ENCODE measurements around the gene GPLD1. TPM values are rescaled to one million over a fixed set of nuclear protein-coding genes. Genes with fewer than 3 reads are reported as not detected.

GPLD1 gene
- total and polyA plus RNA-seq, 9 of the 15 experiments (the other 6 are each of a cell fraction or from before 2014, with no cell fraction given) = 0.11 to 1.3 (median 0.82) TPM

GRCh38 chr6:24391208-24391607 lies 98.2 kb downstream of the GPLD1 start:
- ChIA-PET CTCF (ENCODE audit: low intra/inter-chr PET ratio) (no interaction called here), POLR2A (no interaction called here)
- Histone ChIP-seq H3K36me3 (ENCODE audit: control insufficient read depth, insufficient read depth, low read length) (no peaks in the 10 kb centered on the region), H3K9me3 (replicated peaks; ENCODE audit: control insufficient read depth, insufficient read depth, low read depth, low read length) (0 out of 2 replicates have a peak, but pooled peaks cover 2% of the 10 kb centered on the region), H2AFZ (ENCODE audit: low read depth, low read length) (no peak overlapping the region), H3K9me1 (ENCODE audit: control insufficient read depth, insufficient read depth, low read length) (no peaks in the 10 kb centered on the region), H4K20me1 (replicated peaks; ENCODE audit: control insufficient read depth, insufficient read depth, low read length) (no peaks in the 10 kb centered on the region), H3K9ac (ENCODE audit: insufficient read depth in 1 of 2, low read depth in 2 of 2, low read length in 2 of 2) (no peak overlapping the region), H3K4me2 (ENCODE audit: insufficient read depth, low read length) (no peak overlapping the region), H3K4me1 (replicated peaks in 1 of 2; ENCODE audit: control insufficient read depth in 2 of 2, insufficient read depth in 2 of 2, low read length in 2 of 2) (peaks cover 2 to 6% of the 10 kb centered on the region in 2 experiments; a peak in 2 of 5 replicates), H3K27me3 (ENCODE audit: control insufficient read depth in 2 of 2, insufficient read depth in 2 of 2, low read length in 2 of 2) (peaks cover 0 to 5% of the 10 kb centered on the region in 2 experiments; a peak in 1 of 5 replicates), H3K27ac (ENCODE audit: extremely low read depth, low read depth, low read length) (no peak overlapping the region), H3K4me3 (no peak overlapping the region), H3K79me2 (ENCODE audit: control insufficient read depth, insufficient read depth, low read length) (no peaks in the 10 kb centered on the region)
- TF ChIP-seq FOXO4 (CRISPR knock-in tag; IDR thresholded peaks at IDR 0.05) (no peak), GTF2F1 (IDR thresholded peaks at IDR 0.05; ENCODE audit: low read depth, low read length) (no peak), E2F3 (CRISPR knock-in tag; IDR thresholded peaks at IDR 0.05) (no peak), ARID3B (CRISPR knock-in tag; IDR thresholded peaks at IDR 0.05; ENCODE audit: borderline replicate concordance) (no peak), ZNF133 (CRISPR knock-in tag; IDR thresholded peaks at IDR 0.05) (no peak), THRA (IDR thresholded peaks at IDR 0.05) (no peak), TGIF2 (CRISPR knock-in tag; IDR thresholded peaks at IDR 0.05) (no peak), ZBTB33 (CRISPR knock-in tag; IDR thresholded peaks at IDR 0.05) (no peak), BHLHE40 (IDR thresholded peaks at IDR 0.05; ENCODE audit: low read length) (no peak), NRF1 (conservative IDR thresholded peaks at IDR 0.05 in 1 of 2, IDR thresholded peaks at IDR 0.05 in 1 of 2) (no peak), EHMT2 (IDR thresholded peaks at IDR 0.05) (no peak)
- BruUV-seq (replicated peaks) = no TSS peak
- in situ Hi-C loops (cut with MboI) (no loop called here), intact Hi-C loops (cut with micrococcal nuclease) (no loop called here)
- DNase-seq (ENCODE audit: extremely low read depth in 1 of 4, low spot score in 3 of 4) (no peak), ATAC-seq (no peak), FAIRE-seq (no peak)
- whole genome bisulfite sequencing (ENCODE audit: insufficient coverage, low coverage, missing lambda C conversion rate) = 0% methylated on average over 2 of the region's 2 CpGs
